Cardiac septum (tissue), 1 donor: ENCODE measurements around the gene MACF1. TPM values are rescaled to one million over a fixed set of nuclear protein-coding genes. Genes with fewer than 3 reads are reported as not detected.

Source experiments
- DNase-seq: peaks from one replicate; pipeline ENCODE4 v3.0.0-alpha.2; 2020; ENCODE audit warnings: low spot score
- intact Hi-C: fragments of 100-400 bp; cut with DNase I; formaldehyde crosslinking; loops from one replicate; pipeline ENCODE4 v1.14.0; 2022
- total RNA-seq: library from RNA; stranded (reverse); fragmentation: NEBNext Ultra II Directional; extraction: Animal tissue kit (Norgen Biotek cat#: 25700); gene quantifications from one replicate; pipeline ENCODE4 v1.2.1, GENCODE V29; 2021
- donor health status: DM: no; HTN: no; CAD: no.

Gene MACF1
- total RNA-seq, 1 donor from 2014 or later, result 331 TPM

DNA sequence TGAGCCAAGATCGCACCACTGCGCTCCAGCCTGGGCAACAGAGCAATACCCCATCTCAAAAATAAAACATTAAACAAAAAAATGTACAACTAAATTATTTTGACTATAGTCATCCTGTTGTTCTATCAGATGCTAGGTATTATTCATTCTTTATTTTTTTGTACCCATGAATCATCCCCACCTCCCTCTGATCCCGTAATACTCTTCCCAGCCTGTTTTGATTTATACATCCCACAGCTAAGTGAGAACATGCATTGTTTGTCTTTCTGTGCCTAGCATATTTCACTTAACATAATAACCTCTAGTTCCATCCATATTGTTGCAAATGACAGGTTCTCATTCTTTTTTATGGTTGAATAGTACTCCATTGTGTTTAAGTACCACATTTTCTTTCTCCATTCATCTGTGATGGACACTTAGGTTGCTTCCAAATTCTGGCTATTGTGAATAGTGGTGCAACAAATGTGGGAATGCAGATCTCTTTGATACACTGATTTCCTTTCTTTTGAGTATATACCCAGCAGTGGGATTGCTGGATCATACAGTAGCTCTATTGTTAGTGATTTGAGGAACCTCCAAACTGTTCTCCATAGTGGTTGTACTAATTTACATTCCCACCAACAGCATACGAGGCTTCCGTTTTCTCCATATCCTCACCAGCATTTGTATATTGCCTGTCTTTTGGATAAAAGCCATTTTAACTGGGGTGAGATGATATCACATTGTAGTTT is 84.4 kb downstream of the MACF1 start:
- no peak for DNase-seq
- intact Hi-C loops, result no loop called here

DNA sequence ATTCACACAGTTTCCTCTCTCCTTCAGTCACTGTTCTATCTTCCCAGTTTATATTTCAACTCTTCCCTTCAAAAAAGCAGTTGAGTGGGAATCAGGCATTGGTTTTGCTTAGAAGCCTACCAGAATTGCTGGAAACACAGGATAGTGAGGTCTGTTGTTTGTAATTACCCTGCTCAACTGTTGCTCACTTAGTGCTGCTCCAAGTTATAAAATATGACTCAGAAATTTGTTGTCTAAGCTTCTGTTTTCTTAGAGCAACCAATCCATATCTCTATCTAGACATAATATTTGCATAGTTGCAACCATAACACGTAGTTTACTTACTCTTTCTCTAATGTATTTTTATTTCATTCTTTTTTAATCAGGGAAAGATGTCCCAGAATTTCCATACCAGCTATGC is 87.9 kb downstream of the MACF1 start:
- DNase-seq, result no peak
- intact Hi-C loops, result no loop called here

DNA sequence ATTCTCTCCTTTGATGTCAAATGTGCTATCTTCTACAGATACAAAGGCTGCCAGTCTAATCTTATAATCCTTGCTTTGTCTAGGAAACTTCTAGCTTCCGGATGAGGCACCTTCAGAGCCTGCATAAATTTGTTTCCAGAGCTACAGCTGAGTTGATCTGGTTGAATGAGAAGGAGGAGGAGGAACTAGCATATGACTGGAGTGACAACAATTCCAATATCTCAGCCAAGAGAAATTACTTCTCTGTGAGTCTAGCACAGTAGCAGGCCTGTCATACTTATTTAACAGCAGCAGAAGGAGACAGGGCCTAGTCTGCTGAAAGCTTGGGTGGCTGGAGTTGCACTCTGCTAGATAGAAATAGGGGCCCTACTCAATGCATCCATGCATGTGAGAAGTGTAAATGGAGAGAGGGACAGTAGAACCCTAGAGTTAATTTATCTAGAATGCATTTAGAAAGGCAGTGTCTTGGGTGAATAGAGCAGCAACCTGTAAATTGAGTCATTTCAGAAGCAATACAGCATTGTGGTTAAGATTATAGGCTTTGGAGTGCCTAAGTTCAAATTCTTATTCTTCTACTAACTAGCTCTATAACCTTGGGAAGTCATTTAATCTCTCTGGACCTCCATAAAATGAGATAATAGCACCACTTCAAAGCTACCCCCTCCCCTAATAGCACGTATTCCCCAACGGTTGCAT is 89.0 kb downstream of the MACF1 start:
- no peak for DNase-seq
- intact Hi-C loops, result no loop called here

DNA sequence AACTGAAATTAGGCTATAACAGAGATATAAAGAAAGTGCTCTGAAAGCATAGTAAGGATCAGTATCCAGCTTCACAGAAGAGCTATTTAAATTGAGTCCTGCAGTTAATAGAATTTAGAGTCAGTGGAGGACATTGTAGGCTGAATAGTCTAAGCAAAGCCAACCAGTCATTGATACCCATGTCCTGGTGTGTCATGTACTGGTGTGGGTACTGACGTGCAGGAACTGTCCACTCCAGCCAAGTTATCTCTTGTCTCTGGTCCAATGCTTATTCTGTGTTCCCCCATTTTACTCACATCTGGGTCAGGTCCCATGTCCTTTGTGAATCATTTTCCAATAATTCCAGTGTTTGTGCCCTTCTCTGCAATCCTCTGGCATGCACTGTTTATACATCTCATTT is 90.0 kb downstream of the MACF1 start:
- intact Hi-C loops, result no loop called here
- DNase-seq, result no peak

DNA sequence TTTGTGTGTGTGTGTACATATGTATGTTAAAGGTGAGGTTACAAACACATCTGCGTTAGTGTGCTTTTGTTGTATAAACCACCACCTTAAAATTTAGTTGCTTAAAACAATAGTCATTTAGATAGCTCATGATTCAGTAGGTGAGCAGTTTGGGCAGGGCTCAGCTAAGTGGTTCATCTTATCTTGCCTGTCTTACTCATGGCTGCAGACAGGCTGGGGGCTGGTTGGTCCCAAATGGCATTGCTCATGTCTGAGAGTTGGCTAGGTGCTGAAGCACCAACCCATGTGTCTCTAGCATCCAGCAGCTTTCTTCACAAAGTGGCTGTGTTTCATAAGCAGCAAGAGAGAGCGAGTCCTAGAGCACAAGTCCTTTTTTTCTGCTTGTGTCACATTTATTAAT is 91.4 kb downstream of the MACF1 start:
- intact Hi-C loops, result loop anchor here (5.0 kb wide), 1 partner anchor 61 kb away; no protein-coding TSS in a partner anchor
- DNase-seq, result no peak

DNA sequence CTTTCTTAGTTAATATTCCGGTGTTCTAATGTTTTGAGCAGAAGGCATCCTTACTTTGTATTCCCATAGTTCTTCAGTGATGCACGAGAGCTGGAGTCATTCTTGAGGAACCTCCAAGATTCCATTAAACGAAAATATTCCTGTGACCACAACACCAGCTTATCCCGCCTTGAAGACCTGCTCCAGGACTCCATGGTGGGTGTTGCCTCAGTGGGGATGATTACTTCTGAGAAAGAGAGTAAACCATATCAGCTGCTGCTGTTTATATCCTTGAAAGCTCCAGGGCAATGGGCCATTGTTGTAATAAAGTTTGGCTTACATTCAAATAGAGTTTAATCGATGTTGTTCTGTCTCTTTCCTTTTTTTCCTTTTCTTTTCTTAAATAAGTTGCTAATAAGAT is 93.1 kb downstream of the MACF1 start:
- DNase-seq, result no peak
- intact Hi-C loops, result loop anchor here (5.0 kb wide), 1 partner anchor 60 kb away; no protein-coding TSS in a partner anchor

DNA sequence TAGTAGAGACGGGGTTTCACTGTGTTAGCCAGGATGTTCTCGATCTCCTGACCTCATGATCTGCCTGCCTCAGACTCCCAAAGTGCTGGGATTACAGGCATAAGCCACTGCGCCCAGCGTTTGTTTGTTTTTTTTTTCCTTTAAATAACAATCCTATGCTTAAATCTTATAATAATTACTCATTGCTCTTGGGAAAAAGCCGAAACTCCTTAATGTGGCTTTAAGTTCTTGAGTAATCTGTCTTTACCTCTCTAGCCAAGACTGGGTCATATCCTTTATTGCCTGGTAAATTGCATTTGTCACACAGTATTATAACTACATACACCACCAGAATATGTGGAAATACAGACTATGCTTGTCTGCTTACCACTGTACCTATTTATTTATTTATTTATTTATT is 97.1 kb downstream of the MACF1 start:
- intact Hi-C loops, result no loop called here
- no peak for DNase-seq

DNA sequence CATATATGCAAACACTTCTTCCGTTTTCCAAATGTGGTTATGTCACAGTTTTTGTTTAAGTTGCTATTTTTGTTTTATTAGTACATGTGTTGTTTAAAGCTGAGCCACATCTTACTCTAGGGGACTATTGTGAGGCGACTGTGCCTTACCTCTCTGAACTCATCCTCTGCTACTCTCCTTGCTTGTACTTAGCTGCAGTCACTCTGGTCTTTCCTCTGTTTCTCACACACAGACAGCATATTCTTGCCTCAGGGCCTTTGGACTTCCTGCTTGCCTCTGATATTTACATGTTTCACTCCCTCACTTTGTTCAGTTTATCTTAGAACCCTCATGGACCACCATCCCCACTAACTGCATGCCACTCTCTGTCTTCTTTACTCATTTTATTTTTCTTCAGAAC is 101.1 kb downstream of the MACF1 start:
- DNase-seq, result no peak
- intact Hi-C loops, result no loop called here

DNA sequence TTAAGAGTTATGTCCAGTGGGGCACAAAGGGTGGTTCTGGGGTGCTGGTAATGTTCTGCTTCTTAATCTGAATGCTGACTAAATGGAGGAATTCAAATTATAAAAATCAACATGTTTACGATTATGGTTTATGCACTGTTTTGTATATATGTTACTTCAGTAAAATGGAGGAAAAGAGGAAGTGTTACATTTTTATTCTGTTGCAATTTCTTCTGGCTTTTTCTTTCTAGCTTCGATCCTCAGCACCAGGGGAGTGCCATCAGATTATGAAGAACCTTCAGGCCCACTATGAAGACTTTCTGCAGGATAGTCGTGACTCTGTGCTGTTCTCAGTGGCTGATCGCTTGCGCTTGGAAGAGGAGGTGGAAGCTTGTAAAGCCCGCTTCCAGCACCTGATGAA is 105.5 kb downstream of the MACF1 start:
- intact Hi-C loops, result no loop called here
- no peak for DNase-seq

DNA sequence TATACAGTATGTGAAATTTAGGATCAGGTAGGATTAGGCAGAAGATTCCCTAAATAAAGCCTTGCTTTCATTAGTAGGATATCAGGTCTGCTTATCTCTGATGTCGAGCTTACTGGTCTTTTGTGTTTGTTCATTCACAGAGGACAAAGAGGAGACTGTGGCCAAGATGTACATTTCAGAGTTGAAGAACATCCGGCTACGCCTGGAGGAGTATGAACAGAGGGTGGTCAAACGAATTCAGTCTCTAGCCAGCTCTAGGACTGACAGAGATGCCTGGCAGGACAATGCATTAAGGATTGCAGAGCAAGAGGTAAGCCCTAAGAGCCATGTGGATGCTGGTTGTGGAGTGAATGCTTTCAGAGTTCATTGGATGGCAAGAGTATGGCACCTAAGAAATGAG is 106.2 kb downstream of the MACF1 start:
- intact Hi-C loops, result no loop called here
- DNase-seq, result no peak

DNA sequence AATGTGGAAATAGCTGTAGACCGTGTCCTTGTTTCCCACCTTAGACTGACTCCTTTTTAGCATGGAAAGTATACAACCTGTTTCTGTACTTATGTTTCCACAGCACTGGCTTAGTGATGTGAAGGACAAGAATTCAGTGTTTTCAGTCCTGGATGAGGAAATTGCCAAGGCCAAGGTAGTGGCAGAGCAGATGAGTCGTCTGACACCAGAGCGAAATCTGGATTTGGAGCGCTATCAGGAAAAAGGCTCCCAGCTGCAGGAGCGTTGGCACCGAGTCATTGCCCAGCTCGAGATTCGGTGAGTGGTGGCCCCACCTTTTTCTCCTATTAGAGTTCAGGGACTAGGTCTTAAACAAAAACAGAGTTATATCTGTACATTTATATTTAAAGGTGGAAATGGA is 112.6 kb downstream of the MACF1 start:
- intact Hi-C loops, result loop anchor here (5.0 kb wide), 1 partner anchor 125 kb away; no protein-coding TSS in a partner anchor
- DNase-seq, result no peak

DNA sequence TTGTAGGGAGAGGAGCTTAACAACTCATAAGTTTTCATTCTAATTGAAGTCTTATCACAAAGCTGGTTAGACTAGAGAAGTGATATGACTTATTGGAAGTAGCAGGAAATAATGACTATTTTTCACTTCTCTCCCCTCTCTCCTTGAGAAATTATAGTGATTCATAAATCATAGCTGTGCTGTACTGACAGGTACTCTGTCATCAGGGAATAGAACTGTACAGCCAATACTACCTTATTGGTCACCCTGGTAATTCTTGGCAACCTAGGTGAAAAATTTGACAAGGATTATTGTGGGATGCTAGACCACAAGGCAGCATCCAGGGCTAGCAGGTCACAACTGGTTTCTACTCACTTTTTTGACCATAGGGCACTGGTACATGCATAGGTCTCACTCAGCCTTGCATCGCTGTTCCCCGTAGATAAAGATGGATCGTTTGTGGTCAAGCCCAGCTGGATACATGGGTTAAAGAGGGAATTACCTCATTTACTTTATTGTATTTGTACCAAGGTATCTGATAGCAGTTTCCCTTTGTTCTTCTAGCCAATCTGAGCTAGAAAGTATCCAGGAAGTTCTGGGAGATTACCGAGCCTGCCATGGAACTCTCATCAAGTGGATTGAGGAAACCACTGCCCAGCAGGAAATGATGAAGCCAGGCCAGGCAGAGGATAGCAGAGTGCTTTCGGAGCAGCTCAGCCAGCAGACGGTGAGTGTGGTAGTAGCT is 113.6 kb downstream of the MACF1 start:
- DNase-seq, result no peak
- intact Hi-C loops, result loop anchor here (5.0 kb wide), 1 partner anchor 126 kb away; no protein-coding TSS in a partner anchor

DNA sequence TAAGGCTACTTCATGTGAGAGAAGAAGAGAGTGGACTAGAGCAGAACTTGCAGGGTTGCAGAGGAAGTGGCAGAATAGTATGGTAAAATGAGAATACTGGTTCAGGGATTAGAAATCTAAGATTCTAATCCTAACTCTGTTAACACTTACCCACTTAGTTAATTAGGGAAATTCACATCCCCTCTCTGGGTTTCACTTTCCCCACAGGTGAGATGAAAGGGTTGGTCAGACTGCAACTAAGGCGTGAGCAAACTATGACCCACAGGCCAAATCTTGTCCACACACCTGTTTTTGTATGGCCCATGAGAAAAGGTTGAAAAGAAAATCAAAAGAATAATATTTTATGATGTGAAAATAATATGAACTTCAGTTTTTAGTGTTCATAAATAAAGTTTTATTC is 117.5 kb downstream of the MACF1 start:
- intact Hi-C loops, result no loop called here
- DNase-seq, result no peak

DNA sequence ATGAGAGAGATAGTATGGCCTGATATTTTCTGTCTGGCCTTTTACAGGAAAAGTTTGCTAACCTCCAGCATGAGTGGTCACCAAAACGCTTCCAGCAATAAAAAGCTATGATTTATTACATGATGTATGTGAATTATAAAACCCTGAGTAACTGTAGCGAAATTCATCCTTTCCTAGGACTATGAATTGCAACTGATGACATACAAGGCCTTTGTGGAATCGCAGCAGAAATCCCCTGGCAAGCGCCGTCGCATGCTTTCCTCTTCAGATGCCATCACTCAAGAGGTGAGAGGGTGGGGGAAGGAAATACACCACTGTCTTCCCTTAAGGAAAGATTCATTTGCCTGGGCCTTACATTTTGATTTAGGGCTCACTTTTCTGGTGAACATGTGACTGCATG is 117.9 kb downstream of the MACF1 start:
- intact Hi-C loops, result no loop called here
- no peak for DNase-seq

DNA sequence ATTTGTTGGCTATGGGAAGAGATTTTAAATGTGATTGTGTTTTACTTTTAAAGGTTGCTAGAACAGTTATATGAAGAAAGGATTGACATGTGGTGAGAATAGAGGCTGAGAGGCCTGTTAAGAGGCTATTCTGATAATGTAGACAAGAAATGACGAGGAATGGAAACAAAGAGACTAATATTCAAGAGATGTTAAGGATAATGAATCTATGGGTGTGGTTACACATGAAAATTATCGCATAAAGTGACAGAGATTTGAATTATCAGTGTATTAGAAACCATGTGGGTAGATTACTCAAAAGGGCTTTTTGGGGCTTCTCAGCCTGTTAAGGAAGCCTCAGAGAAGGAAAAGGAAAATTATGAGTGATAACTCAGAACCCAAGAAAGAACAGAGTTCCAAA is 120.4 kb downstream of the MACF1 start:
- no peak for DNase-seq
- intact Hi-C loops, result no loop called here

DNA sequence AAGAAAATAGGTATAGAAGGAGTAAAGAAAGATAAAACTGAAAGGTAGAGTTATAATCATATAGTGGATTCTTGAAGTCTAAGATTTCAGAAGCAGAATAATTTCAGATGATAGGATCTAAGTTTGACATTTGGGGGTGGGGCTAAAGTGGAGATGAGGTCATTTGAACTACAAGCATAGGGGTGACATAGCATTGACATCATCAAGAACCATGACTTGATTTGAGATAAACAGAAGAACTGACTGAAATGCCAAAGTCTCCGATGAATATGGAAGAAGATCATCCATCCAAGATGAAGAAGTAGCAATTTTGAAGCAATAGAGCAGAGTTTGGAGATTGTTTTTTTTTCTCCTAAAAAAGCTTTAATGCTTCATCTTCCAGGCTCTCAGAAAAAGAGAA is 122.3 kb downstream of the MACF1 start:
- no peak for DNase-seq
- intact Hi-C loops, result no loop called here

DNA sequence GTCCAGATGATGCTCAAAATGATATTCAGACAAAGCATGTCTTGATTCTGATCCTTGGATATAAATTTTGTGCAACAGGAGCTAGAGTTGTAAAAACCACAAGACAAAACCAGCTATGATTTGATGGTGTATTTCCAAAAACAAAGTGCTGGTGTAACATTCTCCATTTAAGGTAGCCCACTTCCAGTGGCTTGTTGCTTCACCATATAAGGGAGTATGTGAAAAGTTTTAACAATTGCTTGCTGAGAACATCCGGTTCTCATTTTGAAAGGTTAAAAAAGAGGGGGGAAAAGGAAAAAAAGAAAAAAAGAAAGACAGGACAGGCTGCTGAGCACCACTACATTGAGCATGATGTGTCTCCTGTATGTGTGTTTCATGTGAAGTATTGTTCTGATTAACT is 123.6 kb downstream of the MACF1 start:
- DNase-seq, result no peak
- intact Hi-C loops, result no loop called here

DNA sequence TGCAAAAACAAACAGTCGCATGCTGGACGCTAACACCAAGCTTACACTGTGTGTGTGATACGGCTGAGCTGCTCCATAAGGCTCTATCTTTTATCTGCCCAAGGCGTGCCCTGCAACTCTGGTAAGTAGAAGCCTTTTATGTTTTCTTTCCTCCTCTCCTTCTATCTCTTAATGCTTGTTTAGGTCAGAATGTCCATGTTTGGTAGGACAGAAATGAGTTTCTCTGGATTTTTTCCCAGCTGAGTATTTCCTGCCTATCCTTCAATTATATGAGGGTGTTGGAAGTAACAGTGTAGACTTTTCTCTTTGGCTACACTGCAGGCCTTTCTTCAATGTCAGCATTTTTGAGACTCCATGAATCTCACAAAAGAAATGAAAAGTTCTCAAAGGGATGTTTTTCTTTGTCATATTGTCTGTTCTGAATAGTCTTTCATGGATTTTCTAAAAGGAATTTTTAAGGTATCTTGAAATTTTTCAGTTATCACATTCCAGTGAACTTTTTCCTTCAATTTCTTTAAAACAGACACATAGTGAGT is 124.2 kb downstream of the MACF1 start:
- intact Hi-C loops, result no loop called here
- no peak for DNase-seq

DNA sequence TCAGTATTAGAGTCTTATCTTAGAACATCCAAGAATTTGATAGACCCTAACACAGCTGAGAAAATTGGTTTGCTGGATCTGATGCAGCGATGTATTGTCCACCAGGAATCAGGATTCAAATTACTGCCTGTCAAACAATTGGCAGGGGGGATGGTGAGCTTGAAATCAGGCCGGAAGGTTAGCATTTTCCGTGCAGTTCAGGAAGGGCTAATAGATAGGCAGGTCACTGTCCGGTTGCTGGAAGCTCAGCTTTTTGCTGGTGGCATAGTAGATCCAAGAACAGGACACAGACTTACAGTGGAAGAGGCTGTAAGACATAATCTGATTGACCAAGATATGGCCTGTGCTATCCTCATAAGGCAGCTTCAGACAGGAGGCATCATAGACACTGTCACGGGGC is 127.2 kb downstream of the MACF1 start:
- no peak for DNase-seq
- intact Hi-C loops, result no loop called here

DNA sequence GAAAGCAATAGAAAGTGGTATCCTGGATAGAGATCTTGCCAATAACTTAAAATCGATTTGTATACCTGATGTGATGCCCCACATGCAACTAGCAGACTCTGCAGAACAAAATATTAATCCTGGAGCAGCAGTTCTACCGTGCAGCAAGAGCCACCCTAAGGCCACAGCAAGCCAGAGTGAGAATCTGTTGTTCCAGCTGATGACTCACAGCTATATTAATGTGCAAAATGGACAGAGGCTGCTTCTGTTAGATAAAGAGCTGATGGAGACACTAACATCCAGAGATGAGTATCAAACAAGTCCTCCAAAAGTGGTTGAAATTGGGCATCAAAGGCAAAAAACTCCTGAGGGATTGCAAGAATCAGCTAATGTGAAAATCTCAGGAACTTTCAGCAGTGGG is 127.8 kb downstream of the MACF1 start:
- intact Hi-C loops, result no loop called here

More for the DNA sequence above, 127.8 kb downstream of the MACF1 start:
- no peak for DNase-seq
